ENCODE data around the gene TACC2. TPM values are rescaled to one million over a fixed set of nuclear protein-coding genes. Genes with fewer than 3 reads are reported as not detected.
"Not testable (repeated sequence)": the region's sequence is repeated elsewhere in the genome, so short reads cannot be mapped to it uniquely, and the experiment has no call there.

TACC2 gene
- total and polyA plus RNA-seq, 2 experiments from 2014 or later, result 30.8 to 35.9 TPM

- ATAC-seq, result no peak
- H3K4me1 Mint-ChIP-seq, result peaks cover 19% of the 10 kb centered on the region; the same call in 2 of the 3 replicates
- H3K27ac ChIP-seq (ENCODE audit: low read depth), result no peak overlapping the region
- H3F3A ChIP-seq (replicated peaks; ENCODE audit: low read depth), result no peaks in the 10 kb centered on the region
- H3K36me3 ChIP-seq (ENCODE audit: insufficient read depth), result no peaks in the 10 kb centered on the region
- H3K27me3 Mint-ChIP-seq (ENCODE audit: insufficient read depth, low read depth, poor library complexity), result no peaks in the 10 kb centered on the region
- H4K20me1 ChIP-seq (replicated peaks; ENCODE audit: insufficient read depth), result no peaks in the 10 kb centered on the region
- no peak for DNase-seq (ENCODE audit: low spot score)
- peak overlapping the region; percentile 76; the same call in 1 of the 2 replicates for H2AFZ ChIP-seq
- no peak overlapping the region for H3K4me3 Mint-ChIP-seq
- H3K27ac Mint-ChIP-seq, result no peak overlapping the region
- H3K9me2 ChIP-seq (ENCODE audit: insufficient read depth), result no peaks in the 10 kb centered on the region
- no peak overlapping the region for H3K4me3 ChIP-seq
- peaks cover 14% of the 10 kb centered on the region for H3K9me3 Mint-ChIP-seq
- TF ChIP-seq ETS1 (IDR thresholded peaks at IDR 0.05), result no peak
- TF ChIP-seq POLR2AphosphoS5 (IDR thresholded peaks at IDR 0.05; ENCODE audit: low read depth), result no peak
- H3K79me2 ChIP-seq (replicated peaks; ENCODE audit: insufficient read depth), result no peaks in the 10 kb centered on the region
- H3K4me2 ChIP-seq, result no peak overlapping the region
- peaks cover 7% of the 10 kb centered on the region; the same call in 1 of the 2 replicates for H3K4me1 ChIP-seq (ENCODE audit: insufficient read depth)
- H3K36me3 Mint-ChIP-seq (ENCODE audit: low read depth), result peaks cover 6% of the 10 kb centered on the region
- no peaks in the 10 kb centered on the region for H3K27me3 ChIP-seq (ENCODE audit: insufficient read depth)
Measured at GRCh38 chr10:121990015-121990677, 1.2 kb downstream of the TACC2 start.

GRCh38 chr10:121991727-121992126 is 2.8 kb downstream of the TACC2 start:
- not testable (repeated sequence) for H3K27ac Mint-ChIP-seq; H3K27me3 Mint-ChIP-seq (ENCODE audit: insufficient read depth, low read depth, poor library complexity); ATAC-seq

GRCh38 chr10:121994429-121994941 is 5.5 kb downstream of the TACC2 start:
- Histone ChIP-seq H3K36me3 (ENCODE audit: insufficient read depth) (no peaks in the 10 kb centered on the region), H4K20me1 (replicated peaks; ENCODE audit: insufficient read depth) (no peaks in the 10 kb centered on the region), H2AFZ (peak overlapping the region; percentile 92), H3K4me3 (no peak overlapping the region), H3K4me1 (ENCODE audit: insufficient read depth) (peaks cover 11% of the 10 kb centered on the region), H3K9me2 (ENCODE audit: insufficient read depth) (0 out of 2 replicates have a peak, but pooled peaks cover 3% of the 10 kb centered on the region), H3K4me2 (peak overlapping the region; percentile 36), H3K27me3 (ENCODE audit: insufficient read depth) (no peaks in the 10 kb centered on the region), H3K27ac (ENCODE audit: low read depth) (no peak overlapping the region), H3F3A (replicated peaks; ENCODE audit: low read depth) (no peaks in the 10 kb centered on the region), H3K79me2 (replicated peaks; ENCODE audit: insufficient read depth) (no peaks in the 10 kb centered on the region)
- peaks cover 3% of the 10 kb centered on the region for H3K27me3 Mint-ChIP-seq (ENCODE audit: insufficient read depth, low read depth, poor library complexity)
- ATAC-seq, result peak; percentile 91
- H3K27ac Mint-ChIP-seq, result 0 out of 2 replicates have a peak overlapping the region, but pooled peaks have one; percentile 53
- peaks cover 4% of the 10 kb centered on the region for H3K9me3 Mint-ChIP-seq
- 0 out of 3 replicates have a peak overlapping the region, but pooled peaks have one; percentile 31 for H3K4me3 Mint-ChIP-seq
- DNase-seq (ENCODE audit: low spot score), result peak; percentile 51
- peaks cover 2% of the 10 kb centered on the region; the same call in 2 of the 3 replicates for H3K36me3 Mint-ChIP-seq (ENCODE audit: low read depth)
- H3K4me1 Mint-ChIP-seq, result peaks cover 24% of the 10 kb centered on the region; the same call in 2 of the 3 replicates
- TF ChIP-seq POLR2AphosphoS5 (IDR thresholded peaks at IDR 0.05; ENCODE audit: low read depth) (no peak), ETS1 (IDR thresholded peaks at IDR 0.05) (no peak), JUNB (IDR thresholded peaks at IDR 0.05; ENCODE audit: unreplicated experiment) (no peak), ZNF331 (CRISPR knock-in tag; IDR thresholded peaks at IDR 0.05; ENCODE audit: low read depth) (no peak), REST (IDR thresholded peaks at IDR 0.05; ENCODE audit: unreplicated experiment) (no peak), CTCF (conservative IDR thresholded peaks at IDR 0.05; ENCODE audit: low read depth in 2 of 2) (peak in 1 of 2 experiments; percentile 30; a peak in 1 of 4 replicates)

More at GRCh38 chr10:121991727-121992126, 2.8 kb downstream of the TACC2 start:
- H3K4me2 ChIP-seq; H3K9me2 ChIP-seq (ENCODE audit: insufficient read depth); H3K27me3 ChIP-seq (ENCODE audit: insufficient read depth); H3K9me3 Mint-ChIP-seq; H4K20me1 ChIP-seq (replicated peaks; ENCODE audit: insufficient read depth); DNase-seq (ENCODE audit: low spot score); H3K79me2 ChIP-seq (replicated peaks; ENCODE audit: insufficient read depth); H3K4me3 Mint-ChIP-seq; H3F3A ChIP-seq (replicated peaks; ENCODE audit: low read depth); H2AFZ ChIP-seq; H3K36me3 ChIP-seq (ENCODE audit: insufficient read depth); H3K36me3 Mint-ChIP-seq (ENCODE audit: low read depth); H3K4me3 ChIP-seq; H3K27ac ChIP-seq (ENCODE audit: low read depth): not testable (repeated sequence)
- peaks cover 27% of the 10 kb centered on the region; the same call in 2 of the 3 replicates for H3K4me1 Mint-ChIP-seq
- peaks cover 11% of the 10 kb centered on the region for H3K4me1 ChIP-seq (ENCODE audit: insufficient read depth)
